MCF 10A (cell line): ENCODE data around the gene ARPC5L. TPM values are rescaled to one million over a fixed set of nuclear protein-coding genes. Genes with fewer than 3 reads are reported as not detected.

ENCODE experiments used
- BruUV-seq: library from RNA; stranded (reverse); fragments of 400-500 nt; replicated peaks from 2 replicates; lab custom pipeline; 2021; lab: Mats Ljungman, UMichigan
- CTCF ChIA-PET: fragments of 300-600 bp; sonication (Branson Sonifier 250); formaldehyde crosslinking; extraction: SDS; loops from one replicate; lab custom pipeline; 2021; ENCODE audit warnings: antibody characterized with exemption, inconsistent platforms; lab: Yijun Ruan, JAX
- POLR2A ChIA-PET: fragments of 300-600, 350-650 bp; sonication (Branson Sonifier 250); formaldehyde crosslinking; extraction: SDS; loops from one replicate; lab custom pipeline; 2020; ENCODE audit warnings: antibody characterized with exemption, inconsistent platforms; lab: Yijun Ruan, JAX
- DNase-seq: peaks from one replicate; pipeline ENCODE4 v3.0.0-alpha.2; 2018; ENCODE audit not compliant: unreplicated experiment
- H3K27ac Mint-ChIP-seq: one replicate; pipeline ENCODE4 v1.8.0; 2022; ENCODE audit warnings: mild to moderate bottlenecking, low read depth, mixed read lengths; ENCODE audit not compliant: unreplicated experiment
- H3K27me3 Mint-ChIP-seq: one replicate; pipeline ENCODE4 v1.8.0; 2022; ENCODE audit warnings: mixed read lengths; ENCODE audit not compliant: insufficient read depth, unreplicated experiment
- H3K36me3 Mint-ChIP-seq: one replicate; pipeline ENCODE4 v1.8.0; 2022; ENCODE audit warnings: mild to moderate bottlenecking, moderate library complexity, mixed read lengths; ENCODE audit not compliant: insufficient read depth, unreplicated experiment
- H3K4me1 Mint-ChIP-seq: one replicate; pipeline ENCODE4 v1.8.0; 2022; ENCODE audit warnings: mixed read lengths; ENCODE audit not compliant: insufficient read depth, unreplicated experiment
- H3K4me3 Mint-ChIP-seq: one replicate; pipeline ENCODE4 v1.8.0; 2022; ENCODE audit warnings: mild to moderate bottlenecking, moderate library complexity, mixed read lengths; ENCODE audit not compliant: unreplicated experiment
- H3K9me3 Mint-ChIP-seq: one replicate; pipeline ENCODE4 v1.8.0; 2022; ENCODE audit warnings: mixed read lengths; ENCODE audit not compliant: unreplicated experiment
- intact Hi-C: fragments of 100-400 bp; cut with micrococcal nuclease; formaldehyde crosslinking; loops from 2 replicates; pipeline ENCODE4 v1.14.1; 2022
- total RNA-seq: library from RNA; stranded (reverse); gene quantifications from 2 replicates; pipeline ENCODE4 v1.2.3, GENCODE V29; 2022
- TF ChIP-seq, protein P1 (sequence below): fragments of 200-600 bp; IDR thresholded peaks from one replicate; pipeline ENCODE4 v1.8.0; 2022; ENCODE audit warnings: antibody characterized with exemption, mild to moderate bottlenecking; ENCODE audit not compliant: unreplicated experiment

Gene ARPC5L
- total RNA-seq, 1 experiment from 2014 or later = 72.5 TPM

- Mint-ChIP-seq H3K9me3 (no peaks in the 10 kb centered on the region), H3K36me3 (peaks cover 57% of the 10 kb centered on the region), H3K4me3 (no peak overlapping the region), H3K4me1 (no peaks in the 10 kb centered on the region), H3K27me3 (no peaks in the 10 kb centered on the region), H3K27ac (no peak overlapping the region)
- BruUV-seq = no TSS peak
- intact Hi-C loops = no loop called here
- TF ChIP-seq, protein P1, sequence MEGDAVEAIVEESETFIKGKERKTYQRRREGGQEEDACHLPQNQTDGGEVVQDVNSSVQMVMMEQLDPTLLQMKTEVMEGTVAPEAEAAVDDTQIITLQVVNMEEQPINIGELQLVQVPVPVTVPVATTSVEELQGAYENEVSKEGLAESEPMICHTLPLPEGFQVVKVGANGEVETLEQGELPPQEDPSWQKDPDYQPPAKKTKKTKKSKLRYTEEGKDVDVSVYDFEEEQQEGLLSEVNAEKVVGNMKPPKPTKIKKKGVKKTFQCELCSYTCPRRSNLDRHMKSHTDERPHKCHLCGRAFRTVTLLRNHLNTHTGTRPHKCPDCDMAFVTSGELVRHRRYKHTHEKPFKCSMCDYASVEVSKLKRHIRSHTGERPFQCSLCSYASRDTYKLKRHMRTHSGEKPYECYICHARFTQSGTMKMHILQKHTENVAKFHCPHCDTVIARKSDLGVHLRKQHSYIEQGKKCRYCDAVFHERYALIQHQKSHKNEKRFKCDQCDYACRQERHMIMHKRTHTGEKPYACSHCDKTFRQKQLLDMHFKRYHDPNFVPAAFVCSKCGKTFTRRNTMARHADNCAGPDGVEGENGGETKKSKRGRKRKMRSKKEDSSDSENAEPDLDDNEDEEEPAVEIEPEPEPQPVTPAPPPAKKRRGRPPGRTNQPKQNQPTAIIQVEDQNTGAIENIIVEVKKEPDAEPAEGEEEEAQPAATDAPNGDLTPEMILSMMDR = no peak
- DNase-seq = no peak
- CTCF ChIA-PET = interaction anchor here (0.6 kb wide), 1 partner anchor 521 kb away, joined by 3 read pairs; no protein-coding TSS in a partner anchor
- POLR2A ChIA-PET = no interaction called here
Measured at GRCh38 chr9:124886461-124886860, 24.5 kb downstream of the ARPC5L start.

DNA sequence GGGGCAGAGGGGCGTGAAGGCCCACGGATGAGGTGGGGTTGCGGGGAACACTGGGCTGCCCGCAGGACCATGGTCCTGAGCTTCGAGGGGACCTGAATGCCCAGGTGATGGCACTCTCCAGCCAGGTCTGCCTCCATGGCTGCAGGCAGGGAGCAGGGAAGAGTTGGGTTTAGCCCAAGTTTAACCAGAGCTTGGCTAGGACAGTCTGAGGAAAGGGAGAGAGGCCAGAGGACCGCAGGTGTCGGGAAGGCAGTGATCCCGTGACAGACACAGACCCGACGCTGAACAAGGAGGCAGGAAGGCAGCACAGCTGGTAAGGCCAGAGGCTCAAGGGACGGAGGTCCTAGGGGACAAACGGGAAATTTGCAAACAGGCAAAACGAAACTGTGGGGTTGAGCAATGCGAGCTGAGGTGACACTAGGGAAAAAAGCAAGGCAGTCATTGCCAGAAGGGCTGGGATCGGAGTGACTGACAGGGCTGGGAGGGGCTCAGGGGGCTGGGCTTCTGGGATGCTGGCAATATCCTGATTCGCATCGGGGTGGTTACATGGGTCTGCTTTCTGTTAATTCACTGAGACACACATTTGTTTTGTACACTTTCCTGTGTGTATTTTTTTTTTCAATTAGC is 25.0 kb downstream of the ARPC5L start:
- CTCF ChIA-PET = interaction anchor here (0.6 kb wide), 2 partner anchors 36 to 254 kb away, joined by 3 read pairs; no protein-coding TSS in a partner anchor
- Mint-ChIP-seq H3K4me3 (no peak overlapping the region), H3K9me3 (no peaks in the 10 kb centered on the region), H3K27ac (no peak overlapping the region), H3K36me3 (peaks cover 62% of the 10 kb centered on the region), H3K27me3 (no peaks in the 10 kb centered on the region), H3K4me1 (no peaks in the 10 kb centered on the region)
- TF ChIP-seq, protein P1 = no peak
- no TSS peak for BruUV-seq
- DNase-seq = no peak
- POLR2A ChIA-PET = interaction anchor here (0.7 to 1.4 kb wide), 2 partner anchors 10 to 115 kb away, joined by 3 to 6 read pairs; no protein-coding TSS in a partner anchor
- intact Hi-C loops = no loop called here

DNA sequence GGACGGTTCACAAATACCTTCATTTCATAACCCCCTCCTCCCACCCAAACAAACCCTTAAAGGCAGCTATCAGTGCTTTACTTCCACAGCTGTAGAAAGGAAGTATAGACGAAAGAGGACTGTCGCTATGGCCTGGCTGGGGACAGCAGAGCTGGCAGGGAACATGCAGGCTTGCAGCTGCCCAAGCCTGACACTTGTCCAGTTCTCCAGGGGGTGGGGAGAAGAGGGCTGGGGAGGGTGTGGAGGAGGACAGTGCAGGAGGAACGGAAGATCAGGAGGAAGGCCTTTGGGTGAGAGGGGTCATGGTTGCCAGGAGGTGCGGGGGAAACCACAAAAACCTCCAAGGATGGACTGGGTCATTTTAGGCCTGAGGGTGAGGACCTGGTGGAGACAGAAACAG is 25.9 kb downstream of the ARPC5L start:
- CTCF ChIA-PET = interaction anchor here (0.6 kb wide), 1 partner anchor 35 kb away, joined by 3 read pairs; no protein-coding TSS in a partner anchor
- Mint-ChIP-seq H3K4me1 (no peaks in the 10 kb centered on the region), H3K27ac (no peak overlapping the region)

GRCh38 chr9:124889006-124889405 is 27.1 kb downstream of the ARPC5L start:
- no TSS peak for BruUV-seq
- no peaks in the 10 kb centered on the region for H3K9me3 Mint-ChIP-seq
- peaks cover 63% of the 10 kb centered on the region for H3K36me3 Mint-ChIP-seq
- no peak for DNase-seq
- TF ChIP-seq, protein P1 = no peak
- ChIA-PET POLR2A (interaction anchor here (0.6 to 0.7 kb wide), 2 partner anchors 8 to 9 kb away, joined by 3 to 5 read pairs; no protein-coding TSS in a partner anchor), CTCF (interaction anchor here (0.7 to 2.8 kb wide), 2 partner anchors 22 to 117 kb away, joined by 4 to 12 read pairs; no protein-coding TSS in a partner anchor)
- H3K4me3 Mint-ChIP-seq = no peak overlapping the region
- intact Hi-C loops = no loop called here
- H3K27me3 Mint-ChIP-seq = no peaks in the 10 kb centered on the region
- H3K4me1 Mint-ChIP-seq = no peaks in the 10 kb centered on the region
- H3K27ac Mint-ChIP-seq = no peak overlapping the region

More for the DNA sequence above, 25.9 kb downstream of the ARPC5L start:
- H3K27me3 Mint-ChIP-seq = no peaks in the 10 kb centered on the region
- no peak for DNase-seq
- no peak overlapping the region for H3K4me3 Mint-ChIP-seq
- no TSS peak for BruUV-seq
- POLR2A ChIA-PET = interaction anchor here (1.4 kb wide), 1 partner anchor 11 kb away, joined by 6 read pairs; no protein-coding TSS in a partner anchor
- intact Hi-C loops = no loop called here
- H3K36me3 Mint-ChIP-seq = peaks cover 59% of the 10 kb centered on the region
- TF ChIP-seq, protein P1 = no peak
- no peaks in the 10 kb centered on the region for H3K9me3 Mint-ChIP-seq
